ENCODE results near the gene TMSB4X. TPM values are rescaled to one million over a fixed set of nuclear protein-coding genes. Genes with fewer than 3 reads are reported as not detected.
A peak's percentile ranks its signal among the peaks of the same experiment; 100 is the strongest.

Gene TMSB4X
- total and polyA plus RNA-seq, 2 of the 4 experiments (the other 2 are of a cell fraction), result 4,648 to 11,116 TPM

DNA sequence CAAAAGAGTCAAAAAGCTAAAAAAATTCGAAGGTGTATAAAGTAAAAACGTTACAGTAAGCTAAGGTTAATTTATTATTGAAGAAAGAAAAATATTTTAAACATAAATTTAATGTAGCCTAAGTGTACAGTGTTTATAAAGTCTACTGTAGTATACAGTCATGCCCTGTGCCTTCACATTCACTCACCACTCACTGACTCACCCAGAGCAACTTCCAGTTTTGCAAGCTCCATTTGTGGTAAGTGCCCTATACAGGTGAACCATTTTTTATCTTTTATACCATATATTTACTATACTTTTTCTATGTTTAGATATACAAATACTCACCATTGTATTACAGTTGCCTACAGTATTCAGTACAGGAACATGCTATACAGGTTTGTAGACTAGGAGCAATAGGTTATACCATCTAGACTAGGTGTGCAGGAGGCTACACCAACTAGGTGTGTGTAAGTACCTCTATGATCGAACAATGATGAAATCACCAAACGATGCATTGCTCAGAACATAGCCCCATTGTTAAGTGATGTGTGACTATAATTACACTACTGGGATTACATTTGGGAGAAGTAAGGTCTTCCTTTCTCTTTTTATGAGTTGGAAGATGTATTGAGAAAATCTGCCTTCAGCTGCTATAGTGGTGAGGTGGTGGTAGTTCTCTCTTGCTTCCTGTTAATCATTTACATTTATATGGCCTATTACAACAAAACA is 27.2 kb downstream of the TMSB4X start:
- H3K79me1 ChIP-seq (ENCODE audit: low read depth in 1 of 2, low read length in 2 of 2), result no peaks in the 10 kb centered on the region
- no peaks in the 10 kb centered on the region for H3K9me3 ChIP-seq (ENCODE audit: control insufficient read depth, insufficient read depth, low read length)
- no peak overlapping the region for H4K8ac ChIP-seq (ENCODE audit: low read depth in 2 of 2, low read length in 2 of 2)
- 83% methylated on average over 2 of the region's 4 CpGs; no CpG with 5 or more reads in 1 of the 2 experiments for WGBS, 2 experiments (ENCODE audit: extremely low coverage in 2 of 2, insufficient read length in 1 of 2)
- no peak overlapping the region for H2BK5ac ChIP-seq (ENCODE audit: low read depth, low read length, poor library complexity, severe bottlenecking)
- in situ Hi-C loops (cut with MboI; ENCODE audit: low sequenced_read_pairs), result no loop called here
- H3K36me3 ChIP-seq (ENCODE audit: control insufficient read depth, insufficient read depth, low read length), result no peaks in the 10 kb centered on the region
- DNase-seq, result peak; percentile 52
- ChIA-PET CTCF (no interaction called here), POLR2A (ENCODE audit: unreplicated experiment) (no interaction called here)
- H4K5ac ChIP-seq (ENCODE audit: low read depth, low read length), result no peak overlapping the region
- H3K23ac ChIP-seq (ENCODE audit: low read depth, low read length), result no peak overlapping the region
- H4K20me1 ChIP-seq (ENCODE audit: insufficient read depth, low read length), result no peaks in the 10 kb centered on the region
- no peak overlapping the region for H2BK120ac ChIP-seq (ENCODE audit: low read depth, low read length)
- no peak overlapping the region for H3K27ac ChIP-seq (ENCODE audit: insufficient read depth, low read length)
- no peaks in the 10 kb centered on the region for H3K9me1 ChIP-seq (ENCODE audit: insufficient read depth, low read length)
- H3K4me2 ChIP-seq (ENCODE audit: low read depth, low read length), result no peak overlapping the region
- no peak overlapping the region for H2AK9ac ChIP-seq (replicated peaks; ENCODE audit: low read depth, low read length, poor library complexity)
- no peak overlapping the region for H2AK5ac ChIP-seq (ENCODE audit: low read depth, low read length)
- no peak overlapping the region for H2BK15ac ChIP-seq (ENCODE audit: low read depth, low read length)
- no peaks in the 10 kb centered on the region; the same call in 1 of the 2 replicates for H3K4me1 ChIP-seq (ENCODE audit: control insufficient read depth, insufficient read depth, low read length)
- dilution Hi-C loops (cut with HindIII; ENCODE audit: low sequenced_read_pairs, unreplicated experiment), result no loop called here
- intact Hi-C loops (cut with micrococcal nuclease), result no loop called here
- no peak overlapping the region for H3K9ac ChIP-seq (ENCODE audit: low read depth, low read length)
- H3K56ac ChIP-seq (ENCODE audit: extremely low read depth, insufficient read depth, low read length), result no peak overlapping the region
- H3K4ac ChIP-seq (ENCODE audit: low read depth, low read length), result no peak overlapping the region
- BruUV-seq (replicated peaks), result no TSS peak
- no peak overlapping the region for H4K91ac ChIP-seq (ENCODE audit: insufficient read depth, low read depth, low read length)
- no peak overlapping the region for H3K14ac ChIP-seq (replicated peaks; ENCODE audit: low read depth, low read length)
- peak; percentile 33; the same call in 1 of the 2 replicates for TF ChIP-seq FOS (IDR thresholded peaks at IDR 0.05; ENCODE audit: low read depth, low read length)
- no peak for TF ChIP-seq RFX5 (IDR thresholded peaks at IDR 0.05; ENCODE audit: low read depth, low read length)
- no peak overlapping the region for H3K4me3 ChIP-seq (ENCODE audit: insufficient read depth, low read depth, low read length)
- no peak overlapping the region for H3K18ac ChIP-seq (ENCODE audit: low read depth, low read length)
- no peak overlapping the region for H2BK20ac ChIP-seq (ENCODE audit: low read depth, low read length)
- peak; percentile 75 for ATAC-seq (ENCODE audit: low read depth)
- H2AFZ ChIP-seq (replicated peaks; ENCODE audit: low read length, poor library complexity), result no peak overlapping the region
- H3K27me3 ChIP-seq (ENCODE audit: control insufficient read depth, insufficient read depth, low read length), result no peaks in the 10 kb centered on the region
